ENCODE results near the gene OR4F15.

- TF ChIP-seq SIN3A (conservative IDR thresholded peaks at IDR 0.05 in 1 of 2, IDR thresholded peaks at IDR 0.05 in 1 of 2; ENCODE audit: low read depth in 1 of 2, low read length in 2 of 2) = no peak
- TF ChIP-seq EZH2 (IDR thresholded peaks at IDR 0.05; ENCODE audit: low read depth, low read length, severe bottlenecking) = no peak
- no peak for TF ChIP-seq CTCF (IDR thresholded peaks at IDR 0.05; ENCODE audit: control extremely low read depth in 1 of 3, insufficient read depth in 1 of 3, low read depth in 1 of 3, low read length in 3 of 3)
- no peak for TF ChIP-seq CHD7 (IDR thresholded peaks at IDR 0.05; ENCODE audit: insufficient replicate concordance, low read length)
- no peak for TF ChIP-seq RXRA (IDR thresholded peaks at IDR 0.05; ENCODE audit: insufficient read depth, low read depth, low read length)
- TF ChIP-seq ATF3 (IDR thresholded peaks at IDR 0.05; ENCODE audit: insufficient read depth, low read depth, low read length) = no peak
- no peak for TF ChIP-seq CREB1 (IDR thresholded peaks at IDR 0.05)
- TF ChIP-seq POLR2A (IDR thresholded peaks at IDR 0.05; ENCODE audit: control extremely low read depth in 1 of 2, low read depth in 2 of 2, low read length in 2 of 2) = no peak
- no peak for TF ChIP-seq CHD1 (IDR thresholded peaks at IDR 0.05; ENCODE audit: low read depth, low read length)
- TF ChIP-seq POLR2AphosphoS5 (IDR thresholded peaks at IDR 0.05; ENCODE audit: low read depth, low read length) = no peak
Observed at GRCh38 chr15:101803676-101804075, 8.3 kb upstream of the OR4F15 start.
